T-helper 22 cell (primary cell): ENCODE measurements around the gene SLC4A3.

Experiments
- DNase-seq: peaks from one replicate; pipeline ENCODE4 v3.0.0-alpha.2; 2020; ENCODE audit warnings: low read depth

Gene SLC4A3

DNA sequence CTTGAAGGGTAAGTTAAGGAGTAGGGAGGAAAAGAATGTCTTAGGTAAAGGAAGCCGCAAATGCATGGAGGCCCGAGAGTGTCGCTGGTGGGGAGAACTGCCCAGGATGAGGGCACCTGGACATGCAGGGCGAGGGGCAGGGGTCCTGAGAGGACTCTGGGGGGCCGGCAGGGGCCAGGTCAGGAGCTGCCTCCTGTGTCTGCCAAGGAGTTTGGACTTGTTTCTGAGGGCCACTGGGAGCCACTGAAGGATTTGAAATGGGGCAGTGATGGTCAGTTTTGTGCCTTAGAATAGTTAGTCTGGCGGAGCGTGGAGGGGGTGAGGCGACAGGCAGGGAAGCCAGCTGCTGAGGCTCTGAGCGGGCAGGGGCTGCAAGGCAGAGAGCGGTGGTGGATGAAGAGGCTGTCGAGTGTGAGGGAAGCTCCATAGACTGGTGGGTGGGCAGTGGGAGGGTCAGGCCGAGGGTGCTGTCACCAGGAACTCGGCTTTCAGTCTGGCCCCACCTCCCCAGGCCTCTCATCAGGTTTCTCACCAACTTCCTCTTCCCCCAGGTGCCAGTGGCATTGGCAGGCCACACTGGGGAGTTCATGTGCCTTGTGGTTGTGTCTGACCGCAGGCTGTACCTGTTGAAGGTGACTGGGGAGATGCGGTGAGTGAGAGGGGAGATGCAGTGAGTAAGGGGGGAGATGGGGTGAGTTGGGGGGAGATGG is 14.7 kb upstream of the SLC4A3 start:
- DNase-seq: no peak

DNA sequence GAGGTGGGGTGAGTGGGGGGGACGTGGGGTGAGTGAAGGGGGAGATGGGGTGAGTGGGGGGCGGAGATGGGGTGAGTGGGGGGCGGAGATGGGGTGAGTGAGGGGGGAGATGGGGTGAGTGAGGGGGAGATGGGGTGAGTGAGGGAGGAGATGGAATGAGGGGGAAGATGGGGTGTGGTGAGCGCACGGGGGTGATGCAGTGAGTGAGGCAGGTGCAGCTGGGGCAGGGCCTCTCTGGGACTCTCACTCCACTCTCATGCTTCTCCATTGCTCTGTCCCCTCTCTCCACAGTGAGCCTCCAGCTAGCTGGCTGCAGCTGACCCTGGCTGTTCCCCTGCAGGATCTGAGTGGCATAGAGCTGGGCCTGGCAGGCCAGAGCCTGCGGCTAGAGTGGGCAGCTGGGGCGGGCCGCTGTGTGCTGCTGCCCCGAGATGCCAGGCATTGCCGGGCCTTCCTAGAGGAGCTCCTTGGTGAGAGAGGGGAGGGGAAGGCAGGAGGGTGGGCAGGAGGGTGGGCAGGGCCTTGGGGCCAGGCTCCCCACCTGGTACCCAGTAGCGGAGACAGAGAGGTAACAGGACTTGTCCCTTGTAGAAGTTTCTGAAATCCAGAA is 13.9 kb upstream of the SLC4A3 start:
- DNase-seq: no peak

DNA sequence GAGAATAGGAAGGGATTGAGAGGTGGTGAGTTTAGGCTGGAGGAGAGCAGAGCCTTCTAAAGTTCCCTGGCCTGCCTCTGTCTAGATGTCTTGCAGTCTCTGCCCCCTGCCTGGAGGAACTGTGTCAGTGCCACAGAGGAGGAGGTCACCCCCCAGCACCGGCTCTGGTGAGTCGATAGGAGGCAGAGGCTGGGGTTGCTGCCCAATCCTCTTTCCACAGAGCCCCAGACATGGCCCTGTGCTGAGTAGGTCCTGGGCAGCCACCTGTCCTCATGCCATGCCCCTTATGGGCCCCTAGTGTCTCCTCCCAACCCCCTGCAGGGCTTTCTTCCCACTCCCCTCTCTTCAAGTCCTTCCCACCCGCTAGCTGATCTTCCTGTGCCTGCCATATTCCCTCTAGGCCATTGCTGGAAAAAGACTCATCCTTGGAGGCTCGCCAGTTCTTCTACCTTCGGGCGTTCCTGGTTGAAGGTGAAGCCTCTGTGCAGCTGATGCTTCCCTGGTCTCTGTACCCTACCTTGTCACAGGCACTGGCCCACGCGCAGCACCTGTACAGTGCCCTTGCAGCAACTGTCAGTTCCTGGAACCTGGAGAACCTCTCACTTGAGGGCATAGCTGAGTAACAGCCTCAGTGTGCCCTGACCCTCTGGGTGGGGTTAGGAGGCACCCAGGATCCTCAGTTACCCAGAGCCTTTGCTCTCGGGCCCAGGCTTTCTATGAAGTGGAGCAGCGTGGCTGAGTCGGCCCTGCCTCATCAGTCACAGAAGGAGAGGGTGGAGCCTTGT is 13.2 kb upstream of the SLC4A3 start:
- DNase-seq: no peak

DNA sequence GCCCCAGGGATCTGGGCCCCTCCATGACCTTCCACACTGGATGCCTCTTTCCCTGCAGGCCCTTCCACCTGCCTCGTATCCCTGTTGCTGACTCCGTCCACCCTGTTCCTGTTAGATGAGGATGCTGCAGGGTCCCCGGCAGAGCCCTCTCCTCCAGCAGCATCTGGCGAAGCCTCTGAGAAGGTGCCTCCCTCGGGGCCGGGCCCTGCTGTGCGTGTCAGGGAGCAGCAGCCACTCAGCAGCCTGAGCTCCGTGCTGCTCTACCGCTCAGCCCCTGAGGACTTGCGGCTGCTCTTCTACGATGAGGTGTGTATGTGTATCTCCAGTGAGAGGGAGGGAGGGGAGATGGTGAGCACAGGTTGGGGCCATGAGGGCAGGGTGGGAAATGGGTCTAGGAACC is 12.4 kb upstream of the SLC4A3 start:
- no peak for DNase-seq

DNA sequence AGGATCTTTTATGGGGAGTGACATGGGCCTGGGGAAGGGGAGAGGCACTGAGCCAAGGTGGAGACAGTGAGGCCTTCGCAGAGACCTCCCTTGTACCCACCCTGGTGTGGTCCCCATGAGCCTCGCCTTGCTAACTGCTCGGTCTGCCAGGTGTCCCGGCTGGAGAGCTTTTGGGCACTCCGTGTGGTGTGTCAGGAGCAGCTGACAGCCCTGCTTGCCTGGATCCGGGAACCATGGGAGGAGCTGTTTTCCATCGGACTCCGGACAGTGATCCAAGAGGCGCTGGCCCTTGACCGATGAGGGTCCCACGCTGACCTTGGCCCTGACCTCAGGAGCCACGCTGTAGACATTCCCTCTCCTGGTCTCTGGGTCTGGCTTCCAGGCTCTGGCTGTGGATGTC is 11.5 kb upstream of the SLC4A3 start:
- no peak for DNase-seq

DNA sequence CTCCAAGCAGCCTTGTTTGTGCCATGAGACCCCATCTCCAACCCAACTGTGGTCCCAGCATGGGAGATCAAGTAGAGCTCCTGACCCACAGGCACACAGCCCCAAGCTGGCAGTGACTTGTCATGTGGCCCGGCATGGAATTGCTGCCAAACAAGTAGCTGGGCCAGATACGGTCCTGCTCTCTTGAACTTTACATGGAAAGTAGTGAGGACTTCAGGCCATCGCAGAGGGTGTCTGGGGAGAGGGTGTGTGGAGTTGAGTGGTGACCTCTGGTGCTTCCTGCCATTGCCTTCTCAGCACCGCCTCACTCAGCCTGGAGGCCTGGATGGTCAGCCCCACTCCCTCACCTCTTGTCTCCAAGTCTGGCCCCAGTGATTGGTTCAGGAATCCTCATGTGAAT is 10.9 kb upstream of the SLC4A3 start:
- no peak for DNase-seq

DNA sequence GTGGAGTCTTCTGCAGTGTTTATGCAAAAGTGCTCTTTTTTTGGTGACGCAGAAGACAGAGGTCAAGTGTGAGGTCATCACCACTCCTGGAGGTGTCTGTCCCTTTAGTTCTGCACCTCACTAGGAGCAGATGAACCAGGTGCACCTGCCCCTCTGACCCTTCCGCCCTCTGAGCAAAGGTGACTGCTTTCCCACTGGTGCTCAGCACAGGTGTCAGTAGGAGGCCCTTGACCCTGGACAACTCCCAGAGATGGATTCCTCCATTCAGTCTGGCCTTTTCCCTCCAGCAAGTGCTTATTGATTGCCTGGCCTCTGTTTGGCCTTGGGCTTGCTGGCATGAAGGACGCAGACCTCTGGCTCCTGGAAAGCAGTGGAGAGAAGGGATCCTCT is 8.7 kb upstream of the SLC4A3 start:
- no peak for DNase-seq

DNA sequence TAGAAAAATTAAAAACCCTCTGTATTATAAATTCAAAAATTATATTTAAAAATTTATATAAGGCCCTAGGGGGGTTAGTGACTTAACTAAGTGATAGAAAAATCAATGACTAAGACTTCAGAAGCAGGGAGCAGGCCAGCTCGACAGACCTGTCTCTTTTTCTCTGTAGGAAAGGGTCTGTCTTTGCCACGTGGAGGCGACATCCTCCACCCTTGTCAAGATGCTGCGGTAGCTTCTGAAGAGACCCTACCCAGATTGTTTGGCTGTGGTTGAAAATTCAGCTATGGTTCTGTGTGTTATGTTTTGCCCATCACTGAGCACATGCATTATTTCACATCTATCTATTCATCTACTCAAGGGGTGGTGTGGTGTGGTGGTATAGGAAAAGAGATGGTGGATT is 8.2 kb upstream of the SLC4A3 start:
- no peak for DNase-seq

DNA sequence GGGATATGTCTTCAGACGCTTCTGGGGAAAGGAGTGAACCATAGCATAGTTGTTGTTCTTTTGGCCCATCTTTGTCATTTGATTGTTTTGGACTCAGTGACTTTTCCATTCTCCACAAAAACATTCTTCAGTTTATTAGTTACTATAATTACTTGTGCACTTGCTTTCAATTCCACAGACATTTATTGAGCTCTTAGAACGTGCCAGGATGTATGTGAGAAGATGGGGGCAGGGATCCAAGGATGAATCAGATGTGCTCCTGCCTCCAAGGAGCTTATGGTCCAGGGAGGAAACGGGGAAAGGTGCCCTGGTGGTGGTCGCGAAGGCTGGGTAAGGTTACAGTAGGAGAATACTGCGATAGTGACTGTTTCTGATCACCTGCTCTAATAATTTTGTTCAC is 6.9 kb upstream of the SLC4A3 start:
- DNase-seq: no peak

DNA sequence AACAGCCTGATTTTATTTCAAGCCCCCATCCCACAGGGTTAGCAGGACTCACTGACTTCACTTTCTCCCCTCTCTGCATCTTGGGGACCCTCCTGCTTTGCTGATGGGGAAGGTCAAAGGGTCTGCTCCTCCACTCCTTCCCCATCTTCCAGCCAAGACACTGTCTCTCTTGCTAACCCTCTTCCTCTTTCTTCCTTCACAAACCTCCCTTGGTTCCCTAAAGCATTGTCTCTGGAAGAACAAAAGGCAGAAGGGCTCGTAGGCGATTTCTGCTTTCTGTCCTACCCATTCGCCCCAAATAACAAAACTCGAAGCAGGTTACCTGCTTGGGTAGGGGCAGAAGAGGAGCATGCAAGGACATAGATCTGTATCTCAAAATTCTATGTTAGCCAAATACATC is 5.5 kb upstream of the SLC4A3 start:
- DNase-seq: no peak

DNA sequence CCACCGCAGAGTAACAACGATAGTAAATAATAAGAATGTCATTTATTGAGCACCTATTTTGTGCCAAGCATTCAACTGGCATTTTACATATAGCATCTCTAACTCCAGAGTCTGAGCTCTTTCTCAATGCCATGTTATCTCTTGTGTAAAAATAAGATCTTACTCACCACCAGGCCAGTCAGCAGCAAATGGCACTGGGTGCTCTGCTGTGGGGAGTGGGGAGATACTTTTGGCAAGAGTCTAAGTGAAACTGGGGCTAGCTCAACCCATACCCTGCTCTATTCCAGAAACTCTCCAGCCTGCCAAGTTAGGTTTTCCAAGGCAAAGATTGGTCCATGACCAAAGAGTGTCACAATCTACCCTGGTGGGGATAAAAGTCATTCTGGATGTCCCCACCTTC is 5.0 kb upstream of the SLC4A3 start:
- no peak for DNase-seq

DNA sequence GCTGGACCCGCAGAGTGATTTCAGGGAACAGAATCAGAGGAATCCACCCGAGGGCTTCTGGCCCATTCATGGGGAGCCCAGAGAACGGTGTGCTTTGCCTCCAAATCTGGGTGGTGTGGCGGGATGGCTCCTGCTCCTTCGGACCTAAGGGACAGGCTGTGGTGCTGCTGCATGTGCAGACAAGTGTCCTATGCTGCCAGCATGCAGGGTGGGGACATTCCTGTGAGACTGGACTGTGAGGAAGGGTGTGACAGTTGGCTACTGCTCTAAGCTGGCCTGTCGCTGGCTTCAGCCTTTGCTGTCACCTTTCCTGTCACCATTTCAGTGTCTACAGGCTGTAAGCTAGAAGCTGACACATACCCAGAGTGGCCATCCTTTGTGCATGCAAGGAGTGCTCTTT is 2.9 kb upstream of the SLC4A3 start:
- no peak for DNase-seq

DNA sequence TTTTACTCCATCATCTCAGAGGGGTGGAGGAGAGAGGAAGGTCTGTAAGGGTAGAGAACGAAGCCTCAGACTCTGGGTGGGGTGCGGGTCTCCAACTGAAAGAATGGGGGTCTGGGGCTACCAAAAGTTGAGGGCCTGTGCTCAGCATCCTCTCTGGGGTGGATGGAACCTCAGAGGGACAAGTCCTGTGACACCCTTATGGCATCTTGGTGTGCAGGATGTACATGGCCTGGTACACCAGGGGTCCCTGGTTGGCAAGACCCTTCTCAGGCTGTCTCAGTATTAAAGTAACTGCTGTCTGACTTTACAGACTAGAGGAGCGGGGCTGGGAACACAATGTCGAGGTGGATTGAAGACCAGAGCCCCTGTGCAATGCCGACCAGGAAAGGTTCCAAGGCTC is 2.3 kb upstream of the SLC4A3 start:
- DNase-seq: no peak

DNA sequence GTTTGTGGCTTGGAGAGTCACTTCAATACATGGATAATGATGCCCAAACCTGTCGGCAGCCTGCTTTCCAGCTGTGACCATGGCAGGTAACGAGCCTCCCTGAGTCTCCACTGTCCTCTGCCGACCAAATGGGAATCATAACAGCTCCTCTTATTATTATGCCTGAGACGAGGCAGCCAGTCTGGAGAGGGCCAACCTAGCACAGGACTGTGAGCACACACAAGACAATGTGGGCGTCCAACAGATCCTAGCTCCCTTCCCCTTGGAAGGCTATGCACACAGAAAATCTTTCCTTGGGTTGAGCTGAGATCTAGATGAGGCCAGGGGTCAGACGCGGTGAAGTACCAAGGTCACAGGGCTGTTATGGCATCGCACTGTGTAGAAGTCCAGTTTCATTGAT is 890 bp upstream of the SLC4A3 start:
- no peak for DNase-seq

DNA sequence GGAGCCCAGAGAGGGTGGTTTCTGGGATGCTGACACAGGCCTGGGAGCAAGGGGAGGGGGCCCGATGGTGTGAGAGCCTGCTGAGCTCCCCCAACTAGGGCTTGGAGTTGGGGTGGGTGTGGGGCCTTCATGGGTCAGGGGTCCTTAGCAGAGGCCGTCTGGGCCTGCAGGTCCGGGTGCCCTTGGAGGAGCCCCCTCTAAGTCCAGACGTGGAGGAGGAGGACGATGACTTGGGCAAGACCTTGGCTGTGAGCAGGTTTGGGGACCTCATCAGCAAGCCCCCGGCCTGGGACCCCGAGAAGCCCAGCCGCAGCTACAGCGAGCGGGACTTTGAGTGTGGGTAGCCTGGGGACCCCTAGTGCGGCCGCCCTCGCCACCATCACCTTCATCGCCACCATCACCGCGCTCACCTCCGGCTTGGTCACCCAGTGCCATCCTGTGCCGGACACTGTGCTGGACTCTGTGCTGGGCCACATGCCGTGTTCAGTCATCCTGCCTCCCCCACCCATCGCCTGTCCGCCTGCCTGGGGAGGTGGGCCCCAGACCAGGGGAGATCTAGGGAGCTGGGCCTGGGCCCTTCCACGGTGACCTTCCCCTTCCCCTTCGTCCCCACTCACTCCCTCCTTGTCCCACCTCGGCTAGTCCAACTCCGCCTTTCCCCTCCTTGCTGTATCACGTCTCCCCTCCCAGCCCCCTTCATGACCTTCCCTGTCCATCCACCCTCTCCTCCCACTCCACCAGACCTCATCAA is 980 bp downstream of the SLC4A3 start:
- no peak for DNase-seq

DNA sequence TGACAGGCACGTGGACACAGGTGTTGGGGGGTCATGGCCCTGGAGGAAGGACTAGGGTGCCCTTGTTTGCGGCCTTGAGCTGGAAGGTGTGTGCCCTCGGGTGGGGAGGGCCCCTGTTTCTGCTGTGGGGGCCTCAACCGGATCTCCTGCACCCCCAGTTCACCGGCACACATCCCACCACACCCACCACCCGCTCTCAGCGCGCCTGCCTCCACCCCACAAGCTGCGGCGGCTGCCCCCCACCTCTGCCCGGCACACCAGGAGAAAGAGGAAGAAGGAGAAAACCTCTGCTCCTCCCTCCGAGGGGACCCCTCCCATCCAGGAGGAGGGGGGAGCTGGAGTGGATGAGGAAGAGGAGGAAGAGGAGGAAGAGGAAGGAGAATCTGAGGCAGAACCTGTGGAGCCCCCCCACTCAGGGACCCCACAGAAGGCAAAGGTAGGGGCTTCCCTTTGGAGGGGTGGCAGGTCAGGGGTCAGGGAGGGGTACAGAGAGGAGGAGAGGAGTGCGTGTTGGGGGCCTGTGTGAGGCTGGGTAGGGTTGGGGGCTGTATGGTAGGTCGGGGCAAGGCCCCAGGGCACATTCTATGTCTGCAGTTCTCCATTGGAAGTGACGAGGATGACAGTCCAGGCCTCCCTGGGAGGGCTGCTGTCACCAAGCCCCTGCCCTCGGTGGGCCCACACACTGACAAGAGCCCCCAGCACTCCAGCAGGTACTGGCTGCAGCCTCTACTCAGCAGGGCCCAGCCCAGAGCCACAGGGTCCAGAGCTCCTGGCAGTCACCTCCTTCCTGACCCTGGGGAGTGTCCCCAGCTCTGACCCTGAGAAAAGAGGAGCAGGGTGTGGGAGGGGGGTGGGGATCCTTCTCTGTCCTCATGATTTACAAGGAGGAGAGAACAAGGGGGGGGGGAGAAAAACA is 1.8 kb downstream of the SLC4A3 start:
- no peak for DNase-seq

DNA sequence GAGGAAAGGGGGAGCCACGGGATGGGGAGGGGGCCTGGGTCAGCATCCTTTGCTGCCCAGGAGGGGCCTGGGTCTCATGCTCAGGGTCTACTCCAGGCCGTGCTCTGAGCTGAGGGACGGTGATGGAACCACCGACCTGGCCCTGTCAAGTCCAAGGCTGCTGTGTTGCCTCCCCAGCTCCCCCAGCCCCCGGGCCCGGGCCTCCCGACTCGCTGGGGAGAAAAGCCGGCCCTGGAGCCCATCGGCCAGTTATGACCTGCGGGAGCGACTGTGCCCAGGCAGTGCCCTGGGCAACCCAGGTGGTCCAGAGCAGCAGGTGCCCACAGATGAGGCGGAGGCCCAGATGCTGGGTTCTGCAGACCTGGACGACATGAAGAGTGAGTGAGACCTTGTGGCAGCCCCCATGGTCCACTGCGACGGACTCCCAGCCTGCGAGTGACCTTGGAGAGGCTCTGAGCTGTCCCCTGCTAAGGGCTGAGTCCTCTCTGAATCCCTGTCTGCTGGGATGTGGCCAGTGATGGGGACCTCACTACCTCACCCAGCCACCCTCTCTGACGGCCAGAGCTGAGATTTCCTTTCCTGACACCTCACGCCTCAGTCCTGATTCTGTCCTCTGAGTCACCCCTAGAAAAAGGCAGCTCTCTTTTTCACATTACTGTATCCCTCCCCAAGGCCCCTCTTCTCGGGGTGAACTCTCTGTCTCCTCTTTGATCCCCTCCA is 2.7 kb downstream of the SLC4A3 start:
- no peak for DNase-seq

DNA sequence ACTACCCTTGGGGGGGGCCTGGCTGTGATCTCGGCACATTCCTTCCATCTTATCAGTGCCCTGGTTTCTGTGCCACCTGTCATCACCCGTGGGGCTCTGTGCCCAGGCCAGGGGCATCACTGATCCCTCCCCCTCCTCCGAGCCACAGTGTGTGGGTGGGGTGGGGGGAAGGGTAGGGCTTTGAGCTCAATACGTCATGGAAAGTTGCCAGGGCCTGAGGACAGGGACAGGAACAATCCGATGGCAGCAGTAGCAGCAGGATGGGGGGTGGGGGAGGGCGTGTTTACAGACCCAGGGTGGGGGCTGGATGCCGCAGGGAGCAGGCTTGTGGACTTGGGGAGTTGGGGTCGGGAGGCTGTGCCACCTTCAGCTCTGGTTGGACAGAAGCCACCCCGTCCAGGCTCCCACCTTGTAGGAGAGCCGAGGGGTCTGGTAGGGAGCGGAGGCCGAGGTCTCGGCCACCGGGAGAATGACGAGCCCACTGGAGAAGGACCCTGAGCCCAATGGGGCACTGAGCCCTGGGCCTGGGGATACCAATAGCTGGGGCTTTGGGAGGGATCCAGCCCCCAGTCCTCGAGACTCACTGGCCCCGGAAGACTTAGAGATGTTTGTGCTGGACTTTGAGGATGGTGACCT is 3.5 kb downstream of the SLC4A3 start:
- no peak for DNase-seq

DNA sequence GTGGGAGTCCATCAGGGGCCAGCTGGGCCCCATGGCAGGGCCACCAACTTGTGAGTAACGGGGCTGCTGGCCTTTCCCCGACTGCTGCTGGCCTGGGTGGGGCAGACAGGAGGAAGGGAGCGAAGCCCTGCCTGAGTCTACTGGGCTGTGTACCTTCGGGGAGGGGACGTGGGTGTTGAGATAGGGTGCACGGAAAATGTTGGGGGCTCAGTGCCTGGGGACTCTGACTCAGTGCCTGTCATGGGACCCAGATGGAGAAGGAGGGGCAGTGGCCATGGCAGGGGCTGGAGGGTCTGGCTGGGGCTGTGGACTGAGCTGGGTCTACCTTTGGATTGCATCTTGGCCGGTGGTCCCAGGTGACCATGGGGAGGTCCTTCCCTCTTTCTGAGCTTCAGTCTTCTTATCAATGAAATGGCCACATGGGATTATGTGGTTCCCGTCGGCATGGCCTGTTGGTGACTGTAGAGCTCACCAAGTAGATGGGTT is 4.0 kb downstream of the SLC4A3 start:
- no peak for DNase-seq
